HepG2 (cell line): Measurements from ENCODE around the gene ACACA. TPM values are rescaled to one million over a fixed set of nuclear protein-coding genes. Genes with fewer than 3 reads are reported as not detected.

Source experiments
- ATAC-seq: fragments of 200-7000 bp; cut with Tn5 transposase; 3 replicates; pipeline ENCODE4 v1.9.1; 2020; ENCODE audit warnings: mild to moderate bottlenecking, moderate library complexity
- BruUV-seq: library from RNA; stranded (reverse); fragments of 400-500 nt; replicated peaks from 2 replicates; lab custom pipeline; 2021; lab: Mats Ljungman, UMichigan
- CTCF ChIA-PET: fragments of 300-600 bp; formaldehyde crosslinking; extraction: SDS; loops from one replicate; lab custom pipeline; 2021; ENCODE audit warnings: low total read pairs, inconsistent platforms, low intra/inter-chr PET ratio; lab: Yijun Ruan, JAX
- POLR2A ChIA-PET: fragments of 350-600 bp; sonication (Branson Sonifier 250); formaldehyde crosslinking; loops from one replicate; lab custom pipeline; 2020; ENCODE audit warnings: antibody characterized with exemption, inconsistent platforms; lab: Yijun Ruan, JAX
- DNase-seq: peaks from one replicate; pipeline ENCODE4 v3.0.0-alpha.2; 2015; ENCODE audit warnings: low spot score
- FAIRE-seq: peaks from 3 replicates; lab custom pipeline; 2011; peaks lifted over from hg19 to GRCh38; lab: Jason Lieb, UNC
- H2AFZ ChIP-seq: one replicate; pipeline ENCODE4 v1.6.1; 2011; ENCODE audit warnings: low read length, inconsistent platforms
- H3K27ac ChIP-seq: fragments of 300-600 bp; 3 replicates; pipeline ENCODE4 v1.8.0; 2011; ENCODE audit warnings: mixed run types, mild to moderate bottlenecking, mixed read lengths, low read length, inconsistent platforms; ENCODE audit not compliant: insufficient read depth; ENCODE audit errors: extremely low read length
- H3K27me3 ChIP-seq, 2 experiments: fragments of 200-600 bp in 1 of 2; 2 replicates in 1 of 2; 3 replicates in 1 of 2; pipeline versions ENCODE4 v1.6.0 to v1.8.0; 2011; ENCODE audit warnings: low read length in 2 of 2, mild to moderate bottlenecking in 2 of 2, moderate library complexity in 2 of 2, inconsistent platforms in 1 of 2; ENCODE audit not compliant: insufficient read depth in 2 of 2, control insufficient read depth in 1 of 2
- H3K36me3 ChIP-seq, 2 experiments: fragments of 200-600 bp in 1 of 2; replicated peaks in 1 of 2; 2 replicates in 1 of 2; 3 replicates in 1 of 2; pipeline versions ENCODE4 v1.5.1 to v1.8.0; 2011; ENCODE audit warnings: low read length in 2 of 2, inconsistent platforms in 1 of 2; ENCODE audit not compliant: insufficient read depth in 2 of 2, control insufficient read depth in 1 of 2
- H3K4me1 ChIP-seq: 2 replicates; pipeline ENCODE4 v1.5.1; 2012; ENCODE audit warnings: low read length, inconsistent platforms; ENCODE audit not compliant: insufficient read depth
- H3K4me2 ChIP-seq: 2 replicates; pipeline ENCODE4 v1.6.0; 2011; ENCODE audit warnings: low read depth, low read length, inconsistent platforms
- H3K4me3 ChIP-seq, 3 experiments: fragments of 200-600 bp in 1 of 3; sonication (generic), shearing (Covaris generic) in 1 of 3; replicated peaks in 1 of 3; 2 replicates each; pipeline ENCODE4 v1.5.1; 2011 to 2016; ENCODE audit warnings: low read length in 3 of 3, inconsistent platforms in 2 of 3, low read depth in 2 of 3, mild to moderate bottlenecking in 2 of 3, control low read depth in 1 of 3, mixed read lengths in 1 of 3; ENCODE audit not compliant: insufficient read depth in 1 of 3
- H3K79me2 ChIP-seq: one replicate; pipeline ENCODE4 v1.6.1; 2011; ENCODE audit warnings: low read length, inconsistent platforms; ENCODE audit not compliant: insufficient read depth
- H3K9ac ChIP-seq: 2 replicates; pipeline ENCODE4 v1.6.0; 2011; ENCODE audit warnings: mild to moderate bottlenecking, low read depth, low read length, inconsistent platforms; ENCODE audit not compliant: insufficient read depth
- H3K9me3 ChIP-seq: 2 replicates; pipeline ENCODE4 v1.5.1; 2012; ENCODE audit warnings: mild to moderate bottlenecking, low read length
- H4K20me1 ChIP-seq: 2 replicates; pipeline ENCODE4 v1.6.0; 2011; ENCODE audit warnings: inconsistent platforms, mild to moderate bottlenecking, low read length, moderate library complexity; ENCODE audit not compliant: insufficient read depth
- MTA1 ChIP-seq: sonication (generic); formaldehyde crosslinking; IDR thresholded peaks from 2 replicates; pipeline ENCODE4 v1.4.0; 2020; ENCODE audit warnings: missing genetic modification reagents, mild to moderate bottlenecking, borderline replicate concordance
- PRMT3 ChIP-seq: sonication (generic); formaldehyde crosslinking; IDR thresholded peaks from 2 replicates; pipeline ENCODE4 v1.8.1; 2022; ENCODE audit warnings: low read depth, mild to moderate bottlenecking, moderate library complexity, missing genetic modification reagents, borderline replicate concordance
- STAG1 ChIP-seq: sonication (generic); formaldehyde crosslinking; IDR thresholded peaks from 2 replicates; pipeline ENCODE4 v1.4.0; 2020; ENCODE audit warnings: missing genetic modification reagents
- TAF1 ChIP-seq: sonication (generic); formaldehyde crosslinking; IDR thresholded peaks from 2 replicates; pipeline ENCODE4 v1.4.0; 2020; ENCODE audit warnings: missing genetic modification reagents
- ZNF121 ChIP-seq: sonication (generic); formaldehyde crosslinking; IDR thresholded peaks from 2 replicates; pipeline ENCODE4 v1.5.0; 2020; ENCODE audit warnings: mild to moderate bottlenecking, missing genetic modification reagents
- ZNF484 ChIP-seq: sonication (generic); formaldehyde crosslinking; IDR thresholded peaks from 2 replicates; pipeline ENCODE4 v1.5.1; 2020; ENCODE audit warnings: mild to moderate bottlenecking, low read depth, missing genetic modification reagents, borderline replicate concordance
- ZNF589 ChIP-seq: sonication (generic); formaldehyde crosslinking; conservative IDR thresholded peaks from 2 replicates; pipeline ENCODE4 v1.8.0; 2022; ENCODE audit warnings: mild to moderate bottlenecking, moderate library complexity, missing genetic modification reagents
- WGBS: methylation state at CpG from one replicate; pipeline ENCODE4 v1.1.6; 2017; ENCODE audit warnings: low lambda C conversion rate; 5-methylcytosine and 5-hydroxymethylcytosine counted together
- in situ Hi-C: cut with HindIII; loops from 2 replicates; pipeline ENCODE4 v1.10.0; 2017; ENCODE audit warnings: low pct_unique_long_range_greater_than_20kb; ENCODE audit not compliant: extremely low pct_ligation_motif_present
- intact Hi-C: fragments of 100-400 bp; cut with micrococcal nuclease; formaldehyde crosslinking; loops from one replicate; pipeline ENCODE4 v1.10.0; 2022; ENCODE audit not compliant: unreplicated experiment
- polyA plus RNA-seq, 8 experiments: library from polyadenylated mRNA; depleted of rRNA in 3 of 8; stranded (reverse) in 7 of 8; unstranded in 1 of 8; fragments of >200 nt; fragmentation: Illumina TruSeq in 4 of 8; extraction: Trizol in 4 of 8; gene quantifications; 2 replicates each; pipeline versions ENCODE4 v1.2.1 to v1.2.3, GENCODE V29; 2011 to 2016; ENCODE audit warnings: low read depth in 4 of 8, missing spikeins in 1 of 8, mixed read lengths in 1 of 8; ENCODE audit not compliant: insufficient read depth in 1 of 8
- total RNA-seq, 5 experiments: library from RNA; depleted of rRNA; stranded (reverse); fragments of >200 nt; fragmentation: Illumina TruSeq; extraction: Trizol; gene quantifications; 2 replicates each; pipeline ENCODE4 v1.2.3, GENCODE V29; 2016; ENCODE audit warnings: low read depth in 1 of 5
- TF ChIP-seq, protein P1 (sequence below): sonication (generic); formaldehyde crosslinking; IDR thresholded peaks from 2 replicates; pipeline ENCODE4 v1.8.1; 2023; ENCODE audit warnings: missing genetic modification reagents, mild to moderate bottlenecking, borderline replicate concordance
- TF ChIP-seq, protein P2 (sequence below): sonication (generic); formaldehyde crosslinking; conservative IDR thresholded peaks from 2 replicates; pipeline ENCODE4 v1.8.0; 2022; ENCODE audit warnings: mild to moderate bottlenecking, moderate library complexity, missing genetic modification reagents
- TF ChIP-seq, protein P3 (sequence below), 2 experiments: IDR thresholded peaks; 2 replicates each; pipeline ENCODE4 v1.6.1; 2011 to 2012; ENCODE audit warnings: low read length in 2 of 2, borderline replicate concordance in 1 of 2, low read depth in 1 of 2, mild to moderate bottlenecking in 1 of 2, moderate library complexity in 1 of 2

The ACACA gene
- total and polyA plus RNA-seq, 2 of the 13 experiments (the other 11 are each of a cell fraction or from before 2014, with no cell fraction given), result 39.2 to 47.2 TPM

DNA sequence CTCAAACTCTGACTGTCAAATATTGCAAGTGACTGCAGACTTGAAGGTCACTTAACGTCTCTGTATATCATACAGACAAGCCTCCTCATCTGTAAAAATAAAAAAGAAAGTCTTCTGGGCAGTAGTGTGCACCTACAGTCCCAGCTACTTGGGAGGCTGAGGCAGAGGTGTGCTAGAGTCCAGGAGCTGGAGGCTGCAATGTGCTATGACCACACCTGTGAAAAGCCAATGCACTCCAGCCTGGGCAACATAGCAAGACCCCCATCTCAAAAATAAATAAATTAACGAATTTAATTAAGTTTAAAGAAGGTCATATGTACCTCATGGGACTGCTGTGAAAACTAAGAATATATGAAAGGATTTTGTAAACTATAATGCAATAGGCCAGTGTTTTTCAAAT, 65.8 kb downstream of the ACACA start:
- H3K9me3 ChIP-seq, result no peaks in the 10 kb centered on the region
- H3K27ac ChIP-seq, result no peak overlapping the region
- no peak for DNase-seq
- peaks cover 3% of the 10 kb centered on the region; the same call in 1 of the 2 replicates for H4K20me1 ChIP-seq
- CTCF ChIA-PET, result no interaction called here
- intact Hi-C loops, result no loop called here
- ATAC-seq, result no peak
- no peak overlapping the region for H3K4me2 ChIP-seq
- no peak overlapping the region for H3K9ac ChIP-seq
- H3K36me3 ChIP-seq, result peaks cover 7 to 30% of the 10 kb centered on the region in 2 experiments; a peak in 4 of 5 replicates
- H3K4me1 ChIP-seq, result peaks cover 34% of the 10 kb centered on the region
- no peak for TF ChIP-seq ZNF589
- no peak for TF ChIP-seq PRMT3
- no peak for TF ChIP-seq TAF1 (CRISPR knock-in tag)
- no peak for TF ChIP-seq STAG1 (CRISPR knock-in tag)
- TF ChIP-seq MTA1 (CRISPR knock-in tag), result no peak
- peak; percentile 83 for TF ChIP-seq ZNF121 (CRISPR knock-in tag)
- no peak for TF ChIP-seq ZNF484 (CRISPR knock-in tag)
- TF ChIP-seq, protein P1, sequence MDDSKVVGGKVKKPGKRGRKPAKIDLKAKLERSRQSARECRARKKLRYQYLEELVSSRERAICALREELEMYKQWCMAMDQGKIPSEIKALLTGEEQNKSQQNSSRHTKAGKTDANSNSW (CRISPR knock-in tag), result no peak
- no peaks in the 10 kb centered on the region for H3K27me3 ChIP-seq
- FAIRE-seq, result no peak
- no peak overlapping the region for H3K4me3 ChIP-seq
- 83% methylated on average over 2 of the region's 2 CpGs for WGBS
- H3K79me2 ChIP-seq, result peaks cover 77% of the 10 kb centered on the region
- H2AFZ ChIP-seq, result no peak overlapping the region
- POLR2A ChIA-PET, result no interaction called here
- in situ Hi-C loops, result no loop called here
- no TSS peak for BruUV-seq

DNA sequence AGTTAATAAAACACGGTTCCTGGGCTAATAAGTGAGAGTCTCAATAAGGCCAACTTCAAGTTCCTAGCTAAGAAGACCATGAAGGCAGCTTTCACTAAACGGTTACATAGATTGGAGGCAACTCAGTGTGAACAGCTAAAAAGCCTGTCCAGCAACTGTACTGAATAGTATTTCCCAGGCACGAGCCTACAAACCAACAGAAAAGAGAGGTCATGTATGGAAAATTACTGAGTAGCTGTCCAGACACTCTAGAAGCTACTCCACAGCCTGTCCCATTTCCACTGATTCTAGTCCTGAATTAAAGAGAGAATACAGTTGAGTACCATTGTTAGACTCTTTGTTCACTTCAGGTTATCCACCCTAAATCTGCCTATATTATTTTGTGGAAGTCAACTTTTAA, 67.3 kb downstream of the ACACA start:
- Histone ChIP-seq H3K4me2 (no peak overlapping the region), H3K27ac (peak overlapping the region; percentile 46), H3K79me2 (peaks cover 77% of the 10 kb centered on the region), H3K4me1 (peaks cover 34% of the 10 kb centered on the region), H4K20me1 (peaks cover 3% of the 10 kb centered on the region; the same call in 1 of the 2 replicates), H3K4me3 (no peak overlapping the region), H2AFZ (no peak overlapping the region), H3K27me3 (no peaks in the 10 kb centered on the region), H3K9me3 (no peaks in the 10 kb centered on the region), H3K36me3 (peaks cover 7 to 38% of the 10 kb centered on the region in 2 experiments; a peak in 4 of 5 replicates), H3K9ac (no peak overlapping the region)
- in situ Hi-C loops, result no loop called here
- no peak; the same call in 2 of the 3 replicates for ATAC-seq
- TF ChIP-seq, protein P2, sequence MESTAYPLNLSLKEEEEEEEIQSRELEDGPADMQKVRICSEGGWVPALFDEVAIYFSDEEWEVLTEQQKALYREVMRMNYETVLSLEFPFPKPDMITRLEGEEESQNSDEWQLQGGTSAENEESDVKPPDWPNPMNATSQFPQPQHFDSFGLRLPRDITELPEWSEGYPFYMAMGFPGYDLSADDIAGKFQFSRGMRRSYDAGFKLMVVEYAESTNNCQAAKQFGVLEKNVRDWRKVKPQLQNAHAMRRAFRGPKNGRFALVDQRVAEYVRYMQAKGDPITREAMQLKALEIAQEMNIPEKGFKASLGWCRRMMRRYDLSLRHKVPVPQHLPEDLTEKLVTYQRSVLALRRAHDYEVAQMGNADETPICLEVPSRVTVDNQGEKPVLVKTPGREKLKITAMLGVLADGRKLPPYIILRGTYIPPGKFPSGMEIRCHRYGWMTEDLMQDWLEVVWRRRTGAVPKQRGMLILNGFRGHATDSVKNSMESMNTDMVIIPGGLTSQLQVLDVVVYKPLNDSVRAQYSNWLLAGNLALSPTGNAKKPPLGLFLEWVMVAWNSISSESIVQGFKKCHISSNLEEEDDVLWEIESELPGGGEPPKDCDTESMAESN, result no peak
- TF ChIP-seq, protein P3, sequence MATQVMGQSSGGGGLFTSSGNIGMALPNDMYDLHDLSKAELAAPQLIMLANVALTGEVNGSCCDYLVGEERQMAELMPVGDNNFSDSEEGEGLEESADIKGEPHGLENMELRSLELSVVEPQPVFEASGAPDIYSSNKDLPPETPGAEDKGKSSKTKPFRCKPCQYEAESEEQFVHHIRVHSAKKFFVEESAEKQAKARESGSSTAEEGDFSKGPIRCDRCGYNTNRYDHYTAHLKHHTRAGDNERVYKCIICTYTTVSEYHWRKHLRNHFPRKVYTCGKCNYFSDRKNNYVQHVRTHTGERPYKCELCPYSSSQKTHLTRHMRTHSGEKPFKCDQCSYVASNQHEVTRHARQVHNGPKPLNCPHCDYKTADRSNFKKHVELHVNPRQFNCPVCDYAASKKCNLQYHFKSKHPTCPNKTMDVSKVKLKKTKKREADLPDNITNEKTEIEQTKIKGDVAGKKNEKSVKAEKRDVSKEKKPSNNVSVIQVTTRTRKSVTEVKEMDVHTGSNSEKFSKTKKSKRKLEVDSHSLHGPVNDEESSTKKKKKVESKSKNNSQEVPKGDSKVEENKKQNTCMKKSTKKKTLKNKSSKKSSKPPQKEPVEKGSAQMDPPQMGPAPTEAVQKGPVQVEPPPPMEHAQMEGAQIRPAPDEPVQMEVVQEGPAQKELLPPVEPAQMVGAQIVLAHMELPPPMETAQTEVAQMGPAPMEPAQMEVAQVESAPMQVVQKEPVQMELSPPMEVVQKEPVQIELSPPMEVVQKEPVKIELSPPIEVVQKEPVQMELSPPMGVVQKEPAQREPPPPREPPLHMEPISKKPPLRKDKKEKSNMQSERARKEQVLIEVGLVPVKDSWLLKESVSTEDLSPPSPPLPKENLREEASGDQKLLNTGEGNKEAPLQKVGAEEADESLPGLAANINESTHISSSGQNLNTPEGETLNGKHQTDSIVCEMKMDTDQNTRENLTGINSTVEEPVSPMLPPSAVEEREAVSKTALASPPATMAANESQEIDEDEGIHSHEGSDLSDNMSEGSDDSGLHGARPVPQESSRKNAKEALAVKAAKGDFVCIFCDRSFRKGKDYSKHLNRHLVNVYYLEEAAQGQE (IDR thresholded peaks at IDR 0.05; ENCODE audit: borderline replicate concordance in 1 of 2, low read depth in 1 of 2, low read length in 2 of 2), result 0 out of 4 replicates have a peak, but pooled peaks of 1 of the 2 experiments have one; percentile 19
- POLR2A ChIA-PET, result no interaction called here
- no TSS peak for BruUV-seq
- intact Hi-C loops, result no loop called here
- CTCF ChIA-PET, result no interaction called here
- no peak for DNase-seq
- FAIRE-seq, result no peak
- 83% methylated on average over 3 of the region's 3 CpGs for WGBS
